ENCODE data around the gene LRRN4CL. TPM values are rescaled to one million over a fixed set of nuclear protein-coding genes. Genes with fewer than 3 reads are reported as not detected.
"Not testable (repeated sequence)": the region's sequence is repeated elsewhere in the genome, so short reads cannot be mapped to it uniquely, and the experiment has no call there.

The LRRN4CL gene
- 10 to 100 TPM; 29.9 to 48.2 (median 39.2) TPM for total RNA-seq

- H3K9me3 ChIP-seq, result no peaks in the 10 kb centered on the region
- DNase-seq (ENCODE audit: extremely low spot score), result peak; percentile 97
- H3K27me3 ChIP-seq, result peaks cover 3 to 20% (median 8%) of the 10 kb centered on the region in 4 donors
- H3K4me1 ChIP-seq, result peaks cover 10 to 39% (median 30%) of the 10 kb centered on the region in 4 donors
- peak within 1 kb of the TSS; percentile 57 to 80 (median 72) for H3K27ac ChIP-seq (replicated peaks in 1 of 4)
- H3K4me3 ChIP-seq, result peak within 1 kb of the TSS; percentile 47 to 57 (median 50)
- 39% methylated on average over 11 of the region's 11 CpGs for WGBS
- H3K36me3 ChIP-seq, result peaks cover 17 to 45% (median 37%) of the 10 kb centered on the region in 4 donors
- intact Hi-C loops (cut with DNase I), result no loop called here
- peak; percentile 24 for TF ChIP-seq POLR2A (IDR thresholded peaks at IDR 0.05; ENCODE audit: low read depth)
- no peak for TF ChIP-seq CTCF (IDR thresholded peaks at IDR 0.05)
- TF ChIP-seq POLR2AphosphoS5 (IDR thresholded peaks at IDR 0.05), result peak; percentile 76 to 87
- no peak for TF ChIP-seq EP300 (IDR thresholded peaks at IDR 0.05)
Observed at GRCh38 chr11:62689421-62690183, at the start of gene LRRN4CL. Gene LRRN4CL, minus strand, starts transcription at chr11:62689530. Its CDS starts 1,022 bp downstream, at chr11:62688508.

- H3K4me3 ChIP-seq, result no peak overlapping the region
- TF ChIP-seq POLR2AphosphoS5 (IDR thresholded peaks at IDR 0.05) (no peak), CTCF (IDR thresholded peaks at IDR 0.05) (no peak), POLR2A (IDR thresholded peaks at IDR 0.05; ENCODE audit: low read depth) (no peak), EP300 (IDR thresholded peaks at IDR 0.05) (no peak)
- intact Hi-C loops (cut with DNase I), result no loop called here
- peaks cover 0 to 12% (median 5%) of the 10 kb centered on the region in 4 donors for H3K4me1 ChIP-seq
- no peaks in the 10 kb centered on the region for H3K27me3 ChIP-seq
- H3K36me3 ChIP-seq, result peaks cover 34 to 99% (median 77%) of the 10 kb centered on the region in 4 donors
- DNase-seq (ENCODE audit: extremely low spot score), result no peak
- no peaks in the 10 kb centered on the region for H3K9me3 ChIP-seq
- no peak overlapping the region for H3K27ac ChIP-seq (replicated peaks in 1 of 4)
Observed at GRCh38 chr11:62737196-62737595, 47.9 kb upstream of the LRRN4CL start.

- no peak for DNase-seq (ENCODE audit: extremely low spot score)
- H3K4me3 ChIP-seq, result no peak overlapping the region
- H3K36me3 ChIP-seq, result peaks cover 13 to 77% (median 52%) of the 10 kb centered on the region in 4 donors
- 77% methylated on average over 2 of the region's 2 CpGs for WGBS
- intact Hi-C loops (cut with DNase I), result no loop called here
- H3K4me1 ChIP-seq, result peaks cover 20 to 46% (median 36%) of the 10 kb centered on the region in 4 donors
- no peaks in the 10 kb centered on the region for H3K27me3 ChIP-seq
- no peak for TF ChIP-seq CTCF (IDR thresholded peaks at IDR 0.05)
- TF ChIP-seq POLR2A (IDR thresholded peaks at IDR 0.05; ENCODE audit: low read depth), result no peak
- TF ChIP-seq POLR2AphosphoS5 (IDR thresholded peaks at IDR 0.05), result no peak
- no peak for TF ChIP-seq EP300 (IDR thresholded peaks at IDR 0.05)
- no peak overlapping the region for H3K27ac ChIP-seq (replicated peaks in 1 of 4)
- H3K9me3 ChIP-seq, result no peaks in the 10 kb centered on the region
Observed at GRCh38 chr11:62732830-62733229, 43.5 kb upstream of the LRRN4CL start.

GRCh38 chr11:62730076-62730475 is 40.7 kb upstream of the LRRN4CL start:
- H3K27ac ChIP-seq (replicated peaks in 1 of 4), result peak overlapping the region in 3 of 4 donors; percentile 3 to 97 (median 89)
- 86% methylated on average over 14 of the region's 14 CpGs for WGBS
- DNase-seq (ENCODE audit: extremely low spot score); H3K9me3 ChIP-seq; intact Hi-C loops (cut with DNase I); H3K27me3 ChIP-seq: not testable (repeated sequence)
- peak overlapping the region in 3 of 4 donors; percentile 85 to 94 (median 91) for H3K4me3 ChIP-seq
- peaks cover 6 to 50% (median 28%) of the 10 kb centered on the region in 4 donors for H3K36me3 ChIP-seq
- H3K4me1 ChIP-seq, result peaks cover 28 to 59% (median 47%) of the 10 kb centered on the region in 4 donors

- H3K4me1 ChIP-seq, result peaks cover 45 to 76% (median 64%) of the 10 kb centered on the region in 4 donors
- no peaks in the 10 kb centered on the region for H3K9me3 ChIP-seq
- TF ChIP-seq CTCF (IDR thresholded peaks at IDR 0.05) (no peak), POLR2AphosphoS5 (IDR thresholded peaks at IDR 0.05) (peak; percentile 77 to 95), POLR2A (IDR thresholded peaks at IDR 0.05; ENCODE audit: low read depth) (peak; percentile 76)
- H3K27me3 ChIP-seq, result no peaks in the 10 kb centered on the region
- peaks cover 8 to 41% (median 20%) of the 10 kb centered on the region in 4 donors for H3K36me3 ChIP-seq
- intact Hi-C loops (cut with DNase I), result no loop called here
- WGBS, result under 1% methylated on average over 27 of the region's 29 CpGs
- DNase-seq (ENCODE audit: extremely low spot score), result peak; percentile 97
- H3K4me3 ChIP-seq, result peak within 1 kb of the TSS; percentile 85 to 94 (median 90)
- peak within 1 kb of the TSS; percentile 89 to 97 (median 94) for H3K27ac ChIP-seq (replicated peaks in 1 of 4)
Observed at GRCh38 chr11:62728171-62728988, 39.0 kb upstream of the LRRN4CL start, which contains the start of gene TTC9C. Gene TTC9C, plus strand, starts transcription at chr11:62728486. Its CDS starts 363 bp downstream, at chr11:62728849.
